RWPE1 (cell line): ENCODE measurements around the gene GEMIN7.
"Not testable (repeated sequence)": the region's sequence is repeated elsewhere in the genome, so short reads cannot be mapped to it uniquely, and the experiment has no call there.

Source experiments
- CTCF ChIA-PET: fragments of 350-600 bp; sonication (Branson Sonifier 250); formaldehyde crosslinking; extraction: SDS; loops from one replicate; lab custom pipeline; 2021; lab: Yijun Ruan, JAX
- POLR2A ChIA-PET: fragments of 400-600 bp; formaldehyde crosslinking; extraction: SDS; loops from one replicate; lab custom pipeline; 2020; ENCODE audit warnings: antibody characterized with exemption; ENCODE audit not compliant: low non-redundant PET; lab: Yijun Ruan, JAX
- DNase-seq: peaks from one replicate; pipeline ENCODE4 v3.0.0; 2012; ENCODE audit warnings: low spot score
- H3K27ac ChIP-seq: fragments of 450-650 bp; 2 replicates; pipeline ENCODE4 v1.5.1; 2017
- TF ChIP-seq, protein P1 (sequence below): fragments of 450-650 bp; conservative IDR thresholded peaks from 2 replicates; pipeline ENCODE4 v1.5.1; 2017; ENCODE audit warnings: low read depth, mild to moderate bottlenecking

Gene GEMIN7

GRCh38 chr19:45117167-45117594, 38.1 kb downstream of the GEMIN7 start:
- no peak for DNase-seq
- CTCF ChIA-PET, result no interaction called here
- TF ChIP-seq, protein P1, sequence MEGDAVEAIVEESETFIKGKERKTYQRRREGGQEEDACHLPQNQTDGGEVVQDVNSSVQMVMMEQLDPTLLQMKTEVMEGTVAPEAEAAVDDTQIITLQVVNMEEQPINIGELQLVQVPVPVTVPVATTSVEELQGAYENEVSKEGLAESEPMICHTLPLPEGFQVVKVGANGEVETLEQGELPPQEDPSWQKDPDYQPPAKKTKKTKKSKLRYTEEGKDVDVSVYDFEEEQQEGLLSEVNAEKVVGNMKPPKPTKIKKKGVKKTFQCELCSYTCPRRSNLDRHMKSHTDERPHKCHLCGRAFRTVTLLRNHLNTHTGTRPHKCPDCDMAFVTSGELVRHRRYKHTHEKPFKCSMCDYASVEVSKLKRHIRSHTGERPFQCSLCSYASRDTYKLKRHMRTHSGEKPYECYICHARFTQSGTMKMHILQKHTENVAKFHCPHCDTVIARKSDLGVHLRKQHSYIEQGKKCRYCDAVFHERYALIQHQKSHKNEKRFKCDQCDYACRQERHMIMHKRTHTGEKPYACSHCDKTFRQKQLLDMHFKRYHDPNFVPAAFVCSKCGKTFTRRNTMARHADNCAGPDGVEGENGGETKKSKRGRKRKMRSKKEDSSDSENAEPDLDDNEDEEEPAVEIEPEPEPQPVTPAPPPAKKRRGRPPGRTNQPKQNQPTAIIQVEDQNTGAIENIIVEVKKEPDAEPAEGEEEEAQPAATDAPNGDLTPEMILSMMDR, result no peak
- POLR2A ChIA-PET, result no interaction called here
- peak overlapping the region; percentile 43 for H3K27ac ChIP-seq

GRCh38 chr19:45117671-45118070, 38.6 kb downstream of the GEMIN7 start:
- H3K27ac ChIP-seq, result peak overlapping the region; percentile 43
- no peak for DNase-seq
- POLR2A ChIA-PET, result no interaction called here
- CTCF ChIA-PET, result interaction anchor here (0.6 kb wide), 1 partner anchor 28 kb away, joined by 3 read pairs; no protein-coding TSS in a partner anchor
- TF ChIP-seq, protein P1, result no peak

DNA sequence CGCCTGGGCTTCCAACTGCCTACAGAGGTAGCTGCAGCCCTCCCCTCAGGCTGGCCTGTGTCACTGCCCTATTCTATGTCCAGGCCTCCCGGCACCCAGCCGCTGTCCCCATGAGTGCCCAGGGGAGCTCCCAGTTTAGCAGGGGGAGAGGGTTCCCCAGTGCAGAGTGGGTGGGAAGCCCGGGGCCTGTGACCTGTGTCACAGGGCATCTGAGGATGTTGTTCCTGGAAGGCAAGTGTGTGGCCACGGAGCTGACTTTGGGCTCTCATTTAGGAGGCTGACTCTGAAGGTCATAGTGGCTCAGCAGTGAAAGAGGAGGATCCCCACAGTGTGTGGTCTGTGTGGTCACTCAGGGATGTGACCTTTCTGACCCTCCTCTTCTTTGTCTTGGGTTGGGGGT, 39.0 kb downstream of the GEMIN7 start:
- peak overlapping the region; percentile 43 for H3K27ac ChIP-seq
- POLR2A ChIA-PET, result no interaction called here
- no peak for DNase-seq
- TF ChIP-seq, protein P1, result no peak
- CTCF ChIA-PET, result interaction anchor here (0.6 kb wide), 1 partner anchor 29 kb away, joined by 3 read pairs; no protein-coding TSS in a partner anchor

DNA sequence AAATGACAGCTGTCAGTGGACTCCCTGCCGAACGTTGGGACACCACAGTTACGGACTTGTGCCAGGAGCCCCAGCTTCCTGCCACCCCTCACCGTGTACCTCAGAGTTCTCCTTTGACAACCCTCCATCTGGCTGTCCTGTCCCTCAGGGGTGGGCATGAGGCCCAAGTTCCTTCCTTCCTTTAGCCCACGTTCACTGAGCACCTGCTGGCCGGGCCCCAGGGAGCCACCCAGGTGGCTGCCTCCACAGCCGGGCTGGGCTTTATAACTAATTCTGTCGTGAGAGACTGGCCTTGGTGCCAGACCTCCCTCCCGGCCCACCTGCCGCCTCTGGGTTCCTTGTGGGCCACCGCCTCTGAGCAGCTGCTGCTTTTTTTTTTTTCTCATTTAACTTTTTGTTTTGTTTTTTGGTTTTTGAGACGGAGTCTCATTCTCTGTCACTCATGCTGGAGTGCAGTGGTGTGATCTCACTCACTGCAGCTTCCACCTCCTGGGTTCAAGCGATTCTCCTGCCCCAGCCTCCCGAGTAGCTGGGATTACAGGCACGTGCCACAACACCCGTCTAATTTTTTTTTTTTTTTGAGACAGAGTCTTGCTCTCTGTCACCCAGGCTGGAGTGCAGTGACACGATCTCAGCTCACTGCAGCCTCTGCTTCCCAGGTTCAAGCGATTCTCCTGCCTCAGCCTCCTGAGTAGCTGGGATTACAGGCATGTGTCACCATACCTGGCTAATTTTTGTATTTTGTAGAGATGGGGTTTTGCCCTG, 39.7 kb downstream of the GEMIN7 start:
- peak overlapping the region; percentile 43 for H3K27ac ChIP-seq
- DNase-seq, POLR2A ChIA-PET, CTCF ChIA-PET: not testable (repeated sequence)

GRCh38 chr19:45119582-45119981, 40.5 kb downstream of the GEMIN7 start:
- DNase-seq, result no peak
- TF ChIP-seq, protein P1, result no peak
- H3K27ac ChIP-seq, result peak overlapping the region; percentile 43
- ChIA-PET CTCF (no interaction called here), POLR2A (no interaction called here)

DNA sequence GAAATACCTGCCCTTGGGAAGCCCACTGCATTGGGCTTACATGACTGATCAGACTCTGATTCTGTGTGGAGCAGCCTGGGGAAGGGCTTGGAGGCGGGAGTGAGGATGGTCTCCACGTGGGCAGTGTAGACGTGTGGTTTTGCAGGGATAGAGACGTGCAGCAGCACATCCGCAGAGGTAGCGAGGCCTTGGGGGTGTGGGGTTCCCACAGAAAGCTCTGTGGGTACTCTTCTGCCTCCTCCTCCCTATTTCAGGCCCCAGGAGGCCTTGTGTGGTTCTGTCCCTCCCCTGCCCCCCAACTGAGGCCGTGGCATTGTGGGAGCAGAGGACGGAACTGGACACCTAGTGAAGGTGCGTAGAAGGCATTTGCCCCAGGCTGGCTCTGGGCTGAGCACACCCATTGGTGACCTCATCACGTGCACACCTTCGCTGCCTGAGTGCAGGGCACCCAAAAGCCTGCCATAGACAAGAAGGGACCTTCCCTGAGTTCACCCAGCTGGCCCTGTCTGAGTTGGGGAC, 42.8 kb downstream of the GEMIN7 start:
- POLR2A ChIA-PET, result no interaction called here
- no peak overlapping the region for H3K27ac ChIP-seq
- TF ChIP-seq, protein P1, result no peak
- no peak for DNase-seq
- CTCF ChIA-PET, result interaction anchor here (0.9 kb wide), 1 partner anchor 16 kb away, joined by 3 read pairs; no protein-coding TSS in a partner anchor

GRCh38 chr19:45122832-45123231, 43.8 kb downstream of the GEMIN7 start:
- TF ChIP-seq, protein P1, result no peak
- peak overlapping the region; percentile 29 for H3K27ac ChIP-seq
- POLR2A ChIA-PET, result no interaction called here
- DNase-seq, result no peak
- CTCF ChIA-PET, result no interaction called here
